ENCODE measurements around the gene DLEC1.
"Not testable (repeated sequence)": the region's sequence is repeated elsewhere in the genome, so short reads cannot be mapped to it uniquely, and the experiment has no call there.

DLEC1 gene

GRCh38 chr3:38036286-38036685 lies 2.7 kb upstream of the DLEC1 start:
- DNase-seq (ENCODE audit: low read depth in 2 of 2) = no peak

GRCh38 chr3:38036906-38037305 lies 2.1 kb upstream of the DLEC1 start:
- DNase-seq (ENCODE audit: low read depth in 2 of 2) = no peak

GRCh38 chr3:38038447-38038911 lies 529 bp upstream of the DLEC1 start:
- peak in 1 of 2 experiments; percentile 20 for DNase-seq (ENCODE audit: low read depth in 2 of 2)

GRCh38 chr3:38039899-38040261 lies 872 bp downstream of the DLEC1 start:
- no peak for DNase-seq (ENCODE audit: low read depth in 2 of 2)

- no peak for DNase-seq (ENCODE audit: low read depth in 2 of 2)
Observed at GRCh38 chr3:38040401-38040800, 1.4 kb downstream of the DLEC1 start.

GRCh38 chr3:38043486-38043885 lies 4.5 kb downstream of the DLEC1 start:
- DNase-seq (ENCODE audit: low read depth in 2 of 2) = no peak

- no peak for DNase-seq (ENCODE audit: low read depth in 2 of 2)
Observed at GRCh38 chr3:38046027-38046426, 7.0 kb downstream of the DLEC1 start.

- DNase-seq (ENCODE audit: low read depth in 2 of 2) = no peak
Observed at GRCh38 chr3:38046821-38047220, 7.8 kb downstream of the DLEC1 start.

GRCh38 chr3:38047896-38048295 lies 8.9 kb downstream of the DLEC1 start:
- DNase-seq (ENCODE audit: low read depth in 2 of 2) = no peak

GRCh38 chr3:38049358-38050126 lies 10.5 kb downstream of the DLEC1 start:
- DNase-seq (ENCODE audit: low read depth in 2 of 2) = no peak

- no peak for DNase-seq (ENCODE audit: low read depth in 2 of 2)
Observed at GRCh38 chr3:38051131-38051530, 12.1 kb downstream of the DLEC1 start.

GRCh38 chr3:38053286-38053685 lies 14.3 kb downstream of the DLEC1 start:
- not testable (repeated sequence) for DNase-seq (ENCODE audit: low read depth in 2 of 2)

GRCh38 chr3:38053813-38054498 lies 14.9 kb downstream of the DLEC1 start:
- not testable (repeated sequence) for DNase-seq (ENCODE audit: low read depth in 2 of 2)

- DNase-seq (ENCODE audit: low read depth in 2 of 2) = no peak
Observed at GRCh38 chr3:38054499-38055001, 15.5 kb downstream of the DLEC1 start.

GRCh38 chr3:38059148-38059547 lies 20.1 kb downstream of the DLEC1 start:
- DNase-seq (ENCODE audit: low read depth in 2 of 2) = no peak

- DNase-seq (ENCODE audit: low read depth in 2 of 2) = no peak
Observed at GRCh38 chr3:38059591-38059990, 20.6 kb downstream of the DLEC1 start.

- no peak for DNase-seq (ENCODE audit: low read depth in 2 of 2)
Observed at GRCh38 chr3:38062809-38063208, 23.8 kb downstream of the DLEC1 start.

- not testable (repeated sequence) for DNase-seq (ENCODE audit: low read depth in 2 of 2)
Observed at GRCh38 chr3:38064453-38064852, 25.4 kb downstream of the DLEC1 start.

- no peak for DNase-seq (ENCODE audit: low read depth in 2 of 2)
Observed at GRCh38 chr3:38067508-38068233, 28.7 kb downstream of the DLEC1 start.

GRCh38 chr3:38070013-38070412 lies 31.0 kb downstream of the DLEC1 start:
- DNase-seq (ENCODE audit: low read depth in 2 of 2) = no peak

- not testable (repeated sequence) for DNase-seq (ENCODE audit: low read depth in 2 of 2)
Observed at GRCh38 chr3:38077073-38077472, 38.1 kb downstream of the DLEC1 start.

GRCh38 chr3:38082296-38082695 lies 43.3 kb downstream of the DLEC1 start:
- not testable (repeated sequence) for DNase-seq (ENCODE audit: low read depth in 2 of 2)
